SHP77 (cell line): ENCODE data around the gene SLU7.

ENCODE experiments used
- DNase-seq, 2 experiments: peaks; one replicate each; lab custom pipeline; 2025; lab: John Stamatoyannopoulos, UW

The SLU7 gene

GRCh38 chr5:160367261-160367660 is 51.6 kb downstream of the SLU7 start:
- no peak for DNase-seq

- no peak for DNase-seq
These were observed 52.7 kb downstream of the SLU7 start for GRCh38 chr5:160366230-160366629.

GRCh38 chr5:160363660-160364395 is 55.1 kb downstream of the SLU7 start:
- no peak for DNase-seq

DNA sequence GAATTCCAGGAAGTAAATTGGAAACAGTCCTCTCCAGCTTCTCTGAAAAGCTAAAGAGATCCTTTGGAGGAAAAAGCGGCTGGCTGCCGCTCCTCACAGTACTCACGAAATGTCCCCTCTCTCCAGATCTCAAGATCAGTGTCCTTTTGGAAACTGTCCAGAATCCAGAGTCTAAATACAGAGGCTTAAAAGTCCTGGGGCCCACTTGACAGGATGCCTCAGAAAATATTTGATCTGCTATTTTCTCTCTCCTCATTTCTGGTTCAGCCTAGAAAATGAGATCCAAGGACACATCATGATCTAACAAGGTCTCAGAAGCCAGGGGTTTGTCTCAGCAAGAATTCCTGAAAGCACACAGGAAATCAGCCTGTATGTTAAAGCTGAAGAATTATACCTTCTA is 55.7 kb downstream of the SLU7 start:
- DNase-seq: no peak

DNA sequence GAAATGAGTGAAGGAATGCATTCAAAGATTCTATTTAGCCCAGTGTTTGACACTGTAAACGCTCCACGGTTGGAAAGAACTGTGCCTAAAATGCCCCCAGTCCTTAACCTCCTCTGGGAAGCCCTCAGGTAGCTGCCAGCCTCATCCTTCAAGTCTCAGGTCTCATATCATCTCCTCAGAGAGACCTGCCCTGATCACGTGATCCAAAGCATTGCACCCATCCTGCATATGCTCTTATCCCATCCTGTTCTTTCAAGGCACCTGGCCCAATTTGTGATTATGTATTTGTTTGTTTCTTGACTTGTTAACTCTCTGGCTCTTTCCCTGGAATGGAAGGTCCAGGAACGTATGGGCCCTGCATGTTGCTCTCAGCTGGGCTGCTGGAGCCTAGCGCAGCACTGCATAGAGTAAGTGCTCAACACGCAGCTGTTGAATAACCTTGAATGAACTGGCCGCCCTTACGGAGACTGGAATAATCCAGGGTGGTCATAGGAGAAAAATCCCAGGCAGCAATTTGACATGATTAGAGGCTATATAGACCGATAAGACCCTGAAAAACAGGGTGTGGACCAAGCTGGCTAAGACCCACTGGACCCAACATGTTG is 57.2 kb downstream of the SLU7 start:
- no peak for DNase-seq

GRCh38 chr5:160360310-160360709 is 58.6 kb downstream of the SLU7 start:
- no peak for DNase-seq

DNA sequence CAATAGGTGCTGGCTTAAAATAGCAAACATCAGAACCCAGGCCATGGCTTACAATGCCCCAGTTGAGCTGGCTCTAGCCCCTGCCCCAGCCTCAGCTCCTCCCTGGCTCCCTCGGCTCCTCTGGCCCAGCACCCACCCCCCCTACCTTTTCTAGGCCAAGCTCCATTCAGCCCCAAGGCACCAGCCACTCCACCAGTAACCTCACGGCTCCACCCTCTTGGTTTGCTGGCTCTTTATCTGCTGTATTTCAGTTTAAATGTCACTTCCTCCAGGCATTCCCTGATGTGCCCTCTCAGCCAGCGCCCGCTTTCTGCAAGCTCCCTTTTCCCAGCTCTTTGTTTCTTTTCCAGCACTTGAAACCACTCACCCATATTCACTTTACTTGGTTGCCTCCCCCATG is 59.1 kb downstream of the SLU7 start:
- DNase-seq: no peak

GRCh38 chr5:160359242-160359641 is 59.6 kb downstream of the SLU7 start:
- no peak for DNase-seq

DNA sequence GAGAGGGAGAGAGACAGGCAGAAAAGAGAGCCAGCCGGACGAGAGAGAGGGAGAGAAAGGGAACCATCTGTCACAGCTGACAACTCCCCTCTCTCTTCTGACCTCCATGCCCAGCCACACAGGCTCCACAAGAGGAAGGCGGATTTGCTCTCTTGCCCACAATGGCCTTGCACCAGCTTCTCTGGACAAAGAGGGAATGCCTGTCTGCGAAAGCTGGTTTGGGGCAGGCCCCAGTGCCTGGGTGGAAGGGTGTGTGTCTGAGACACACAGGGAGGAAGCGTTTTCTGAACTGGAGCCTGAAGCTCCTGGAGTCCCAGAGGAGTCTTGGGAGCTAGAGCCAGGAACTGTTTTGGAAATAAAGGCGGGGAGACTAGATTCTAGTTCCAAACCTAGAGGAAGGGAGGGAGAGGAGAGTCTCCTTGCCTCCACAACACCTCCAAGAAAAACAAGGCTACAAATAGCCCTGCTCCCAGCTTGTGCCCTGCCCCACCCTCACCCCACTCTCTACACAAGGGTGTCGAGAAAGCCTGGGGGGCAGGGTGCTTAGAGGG is 60.9 kb downstream of the SLU7 start:
- no peak for DNase-seq

GRCh38 chr5:160357394-160357793 is 61.5 kb downstream of the SLU7 start:
- DNase-seq: no peak

GRCh38 chr5:160356550-160357347 is 62.1 kb downstream of the SLU7 start:
- DNase-seq: no peak

GRCh38 chr5:160354666-160355065 is 64.2 kb downstream of the SLU7 start:
- DNase-seq: no peak

- no peak for DNase-seq
These were observed 65.5 kb downstream of the SLU7 start for GRCh38 chr5:160353379-160353778.

DNA sequence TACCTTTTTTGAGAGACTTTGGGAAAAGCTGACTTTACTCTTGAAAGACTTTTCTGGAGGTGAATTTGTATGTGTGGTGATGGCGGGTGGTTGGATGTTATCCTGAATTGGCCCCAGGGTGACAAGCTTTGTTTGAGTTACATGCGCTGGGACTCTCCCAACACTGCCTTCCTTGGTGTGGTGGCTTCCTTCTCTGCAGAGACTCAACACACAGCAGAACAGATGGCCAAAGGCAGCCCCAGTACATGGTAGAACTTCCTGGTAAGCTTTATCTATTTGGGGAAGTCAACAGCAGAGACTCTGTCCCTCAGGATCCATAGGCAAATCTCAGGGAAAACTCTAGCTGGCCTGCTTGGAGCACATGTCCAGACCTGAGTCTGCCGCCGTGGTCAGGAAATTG is 66.6 kb downstream of the SLU7 start:
- DNase-seq: no peak
